ENCODE measurements around the gene DLL1.
"Not testable (repeated sequence)": the region's sequence is repeated elsewhere in the genome, so short reads cannot be mapped to it uniquely, and the experiment has no call there.

DLL1 gene, protein sequence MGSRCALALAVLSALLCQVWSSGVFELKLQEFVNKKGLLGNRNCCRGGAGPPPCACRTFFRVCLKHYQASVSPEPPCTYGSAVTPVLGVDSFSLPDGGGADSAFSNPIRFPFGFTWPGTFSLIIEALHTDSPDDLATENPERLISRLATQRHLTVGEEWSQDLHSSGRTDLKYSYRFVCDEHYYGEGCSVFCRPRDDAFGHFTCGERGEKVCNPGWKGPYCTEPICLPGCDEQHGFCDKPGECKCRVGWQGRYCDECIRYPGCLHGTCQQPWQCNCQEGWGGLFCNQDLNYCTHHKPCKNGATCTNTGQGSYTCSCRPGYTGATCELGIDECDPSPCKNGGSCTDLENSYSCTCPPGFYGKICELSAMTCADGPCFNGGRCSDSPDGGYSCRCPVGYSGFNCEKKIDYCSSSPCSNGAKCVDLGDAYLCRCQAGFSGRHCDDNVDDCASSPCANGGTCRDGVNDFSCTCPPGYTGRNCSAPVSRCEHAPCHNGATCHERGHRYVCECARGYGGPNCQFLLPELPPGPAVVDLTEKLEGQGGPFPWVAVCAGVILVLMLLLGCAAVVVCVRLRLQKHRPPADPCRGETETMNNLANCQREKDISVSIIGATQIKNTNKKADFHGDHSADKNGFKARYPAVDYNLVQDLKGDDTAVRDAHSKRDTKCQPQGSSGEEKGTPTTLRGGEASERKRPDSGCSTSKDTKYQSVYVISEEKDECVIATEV

DNA sequence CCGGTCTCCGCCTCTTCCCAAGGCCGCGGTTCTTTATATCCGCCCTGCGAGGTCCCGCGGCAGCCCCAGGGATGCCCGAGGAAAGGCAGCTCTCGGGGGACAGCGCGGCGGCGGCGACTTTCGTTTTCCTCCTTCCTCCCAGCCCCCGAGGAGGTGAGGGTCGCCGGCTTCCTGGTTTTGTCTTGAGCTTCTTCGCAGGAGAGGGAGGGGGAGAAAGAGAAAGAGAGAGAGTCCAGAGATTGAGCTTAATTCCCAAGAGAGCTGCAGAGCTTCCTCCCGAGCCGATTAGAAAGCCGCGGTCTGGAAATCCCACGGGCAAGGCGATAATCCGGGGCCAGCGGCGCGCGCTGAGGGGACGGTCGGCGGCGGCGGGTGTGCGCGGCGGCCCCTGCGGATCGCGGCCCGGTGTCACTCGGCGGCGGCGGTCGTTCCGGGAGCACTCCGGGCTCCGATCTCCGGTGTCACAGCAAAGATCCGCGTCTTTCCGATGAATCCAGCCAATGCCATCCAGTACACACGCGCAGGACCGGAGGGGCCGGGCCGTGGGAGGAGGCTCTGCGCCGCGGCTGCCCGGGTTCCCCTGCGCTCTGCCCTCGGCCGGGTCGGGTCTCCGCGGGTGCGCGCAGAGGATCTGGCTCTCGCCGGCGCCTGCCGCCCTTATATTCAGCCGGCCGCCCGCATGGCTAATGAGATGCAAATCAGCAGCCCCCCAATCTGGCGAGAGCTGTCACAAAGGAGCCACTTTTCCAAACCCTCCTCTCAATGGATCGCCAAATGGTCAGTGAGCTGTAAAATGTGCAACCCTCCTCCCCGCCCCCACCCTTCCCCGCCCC, at the start of gene DLL1:
Gene DLL1, minus strand, starts transcription at position 783 of the 833 bp plus-strand sequence. CDS start 939 bp downstream, outside the sequence.
- no peaks in the 10 kb centered on the region for H3K9me3 ChIP-seq
- H3K27me3 ChIP-seq = peaks cover 100% of the 10 kb centered on the region
- H3K27ac ChIP-seq = peak within 1 kb of the TSS; percentile 15
- H3K4me3 ChIP-seq (ENCODE audit: low read depth in 1 of 2, low read length in 1 of 2) = peak within 1 kb of the TSS; percentile 59 to 69
- H3K36me3 ChIP-seq = no peaks in the 10 kb centered on the region
- H3K4me1 ChIP-seq (ENCODE audit: control insufficient read depth in 1 of 2, insufficient read depth in 1 of 2, low read depth in 1 of 2, low read length in 1 of 2) = peaks cover 38 to 52% of the 10 kb centered on the region in 2 experiments
- TF ChIP-seq, protein P1, sequence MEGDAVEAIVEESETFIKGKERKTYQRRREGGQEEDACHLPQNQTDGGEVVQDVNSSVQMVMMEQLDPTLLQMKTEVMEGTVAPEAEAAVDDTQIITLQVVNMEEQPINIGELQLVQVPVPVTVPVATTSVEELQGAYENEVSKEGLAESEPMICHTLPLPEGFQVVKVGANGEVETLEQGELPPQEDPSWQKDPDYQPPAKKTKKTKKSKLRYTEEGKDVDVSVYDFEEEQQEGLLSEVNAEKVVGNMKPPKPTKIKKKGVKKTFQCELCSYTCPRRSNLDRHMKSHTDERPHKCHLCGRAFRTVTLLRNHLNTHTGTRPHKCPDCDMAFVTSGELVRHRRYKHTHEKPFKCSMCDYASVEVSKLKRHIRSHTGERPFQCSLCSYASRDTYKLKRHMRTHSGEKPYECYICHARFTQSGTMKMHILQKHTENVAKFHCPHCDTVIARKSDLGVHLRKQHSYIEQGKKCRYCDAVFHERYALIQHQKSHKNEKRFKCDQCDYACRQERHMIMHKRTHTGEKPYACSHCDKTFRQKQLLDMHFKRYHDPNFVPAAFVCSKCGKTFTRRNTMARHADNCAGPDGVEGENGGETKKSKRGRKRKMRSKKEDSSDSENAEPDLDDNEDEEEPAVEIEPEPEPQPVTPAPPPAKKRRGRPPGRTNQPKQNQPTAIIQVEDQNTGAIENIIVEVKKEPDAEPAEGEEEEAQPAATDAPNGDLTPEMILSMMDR (IDR thresholded peaks at IDR 0.05) = no peak

DNA sequence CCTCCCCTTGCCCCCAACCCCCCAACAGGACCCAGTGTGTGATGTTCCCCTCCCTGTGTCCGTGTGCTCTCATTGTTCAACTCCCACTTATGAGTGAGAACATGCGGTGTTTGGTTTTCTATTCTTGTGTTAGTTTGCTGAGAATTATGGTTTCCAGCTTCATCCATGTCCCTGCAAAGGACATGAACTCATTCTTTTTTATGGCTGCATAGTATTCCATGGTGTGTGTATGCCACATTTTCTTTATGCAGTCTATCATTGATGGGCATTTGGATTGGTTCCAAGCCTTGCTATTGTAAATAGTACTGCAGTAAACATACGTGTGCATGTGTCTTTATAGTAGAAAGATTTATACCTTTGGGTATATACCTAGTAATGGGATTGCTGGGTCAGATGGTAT, 44.3 kb upstream of the DLL1 start:
- H3K27ac ChIP-seq; H3K4me3 ChIP-seq (ENCODE audit: low read depth in 1 of 2, low read length in 1 of 2); H3K4me1 ChIP-seq (ENCODE audit: control insufficient read depth in 1 of 2, insufficient read depth in 1 of 2, low read depth in 1 of 2, low read length in 1 of 2); H3K9me3 ChIP-seq; H3K27me3 ChIP-seq: not testable (repeated sequence)
- H3K36me3 ChIP-seq = peaks cover 43% of the 10 kb centered on the region

DNA sequence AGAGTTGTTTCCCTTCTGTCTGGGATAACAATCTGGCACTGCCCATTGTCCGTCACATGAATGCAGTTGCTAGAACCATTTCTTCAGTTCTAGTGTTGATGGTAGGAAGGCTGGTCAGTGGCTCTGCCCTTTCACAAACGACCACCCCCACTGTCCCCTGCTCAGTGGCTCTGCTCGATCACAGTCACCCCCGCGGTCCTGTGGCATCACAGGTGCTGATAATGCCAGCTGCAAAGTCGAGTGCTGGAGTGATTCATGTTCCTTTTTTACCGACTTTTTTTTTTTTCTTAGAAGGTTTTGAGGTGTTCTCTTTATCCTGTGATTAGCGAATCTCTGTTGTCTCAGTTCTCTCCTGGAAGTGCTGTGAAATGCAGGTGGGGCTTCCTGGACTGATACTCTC, 38.4 kb upstream of the DLL1 start:
- TF ChIP-seq, protein P1 (IDR thresholded peaks at IDR 0.05) = no peak
- peaks cover 86% of the 10 kb centered on the region for H3K36me3 ChIP-seq
- H3K27ac ChIP-seq = no peak overlapping the region
- H3K9me3 ChIP-seq = no peaks in the 10 kb centered on the region
- H3K4me1 ChIP-seq (ENCODE audit: control insufficient read depth in 1 of 2, insufficient read depth in 1 of 2, low read depth in 1 of 2, low read length in 1 of 2) = peaks cover 9 to 12% of the 10 kb centered on the region in 2 experiments
- no peaks in the 10 kb centered on the region for H3K27me3 ChIP-seq
- no peak overlapping the region for H3K4me3 ChIP-seq (ENCODE audit: low read depth in 1 of 2, low read length in 1 of 2)

DNA sequence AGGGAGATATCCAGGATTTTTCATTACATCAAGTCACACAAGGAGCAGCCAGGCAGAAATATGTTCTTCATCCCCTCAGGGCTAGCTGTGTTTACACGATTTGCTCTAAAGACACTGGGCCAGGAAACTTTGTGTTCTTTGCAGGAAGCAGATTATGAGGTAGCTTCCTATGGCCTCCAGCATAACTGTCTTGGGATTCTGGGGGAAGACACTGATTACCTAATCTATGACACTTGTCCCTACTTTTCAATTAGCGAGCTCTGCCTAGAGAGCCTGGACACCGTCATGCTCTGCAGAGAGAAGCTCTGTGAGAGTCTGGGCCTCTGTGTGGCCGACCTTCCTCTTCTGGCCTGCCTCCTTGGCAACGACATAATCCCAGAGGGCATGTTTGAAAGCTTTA, 26.8 kb upstream of the DLL1 start:
- H3K27me3 ChIP-seq = no peaks in the 10 kb centered on the region
- H3K4me3 ChIP-seq (ENCODE audit: low read depth in 1 of 2, low read length in 1 of 2) = no peak overlapping the region
- no peak overlapping the region for H3K27ac ChIP-seq
- no peaks in the 10 kb centered on the region for H3K9me3 ChIP-seq
- TF ChIP-seq, protein P1 (IDR thresholded peaks at IDR 0.05) = no peak
- peaks cover 62% of the 10 kb centered on the region for H3K36me3 ChIP-seq
- no peaks in the 10 kb centered on the region for H3K4me1 ChIP-seq (ENCODE audit: control insufficient read depth in 1 of 2, insufficient read depth in 1 of 2, low read depth in 1 of 2, low read length in 1 of 2)

DNA sequence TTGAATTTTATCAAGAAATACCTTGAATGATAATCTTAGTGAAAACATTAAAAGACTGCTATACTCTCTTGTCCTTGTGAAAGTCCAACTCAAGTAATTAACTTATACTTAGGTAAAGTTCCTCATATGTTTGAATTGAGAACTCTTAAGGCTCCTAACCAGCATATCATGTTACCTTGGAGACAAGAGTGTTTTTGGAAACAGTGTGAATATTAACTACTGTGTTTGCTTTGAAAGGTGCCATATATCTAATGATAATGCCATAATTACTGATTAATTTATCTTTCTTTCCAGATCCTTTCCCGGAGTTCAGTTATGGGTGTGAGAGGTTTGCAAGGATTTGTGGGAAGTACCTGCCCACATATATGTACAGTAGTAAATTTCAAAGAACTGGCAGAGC, 26.2 kb upstream of the DLL1 start:
- Histone ChIP-seq H3K36me3 (peaks cover 60% of the 10 kb centered on the region), H3K9me3 (no peaks in the 10 kb centered on the region), H3K4me1 (ENCODE audit: control insufficient read depth in 1 of 2, insufficient read depth in 1 of 2, low read depth in 1 of 2, low read length in 1 of 2) (no peaks in the 10 kb centered on the region), H3K27me3 (no peaks in the 10 kb centered on the region), H3K27ac (no peak overlapping the region), H3K4me3 (ENCODE audit: low read depth in 1 of 2, low read length in 1 of 2) (no peak overlapping the region)
- TF ChIP-seq, protein P1 (IDR thresholded peaks at IDR 0.05) = no peak

Data from neutrophil (primary cell).